ENCODE measurements around the gene ITIH4. TPM values are rescaled to one million over a fixed set of nuclear protein-coding genes. Genes with fewer than 3 reads are reported as not detected.

Gene ITIH4
- total and polyA plus RNA-seq, 2 of the 13 experiments (the other 11 are each of a cell fraction or from before 2014, with no cell fraction given) = 2.7 to 5.3 TPM

DNA sequence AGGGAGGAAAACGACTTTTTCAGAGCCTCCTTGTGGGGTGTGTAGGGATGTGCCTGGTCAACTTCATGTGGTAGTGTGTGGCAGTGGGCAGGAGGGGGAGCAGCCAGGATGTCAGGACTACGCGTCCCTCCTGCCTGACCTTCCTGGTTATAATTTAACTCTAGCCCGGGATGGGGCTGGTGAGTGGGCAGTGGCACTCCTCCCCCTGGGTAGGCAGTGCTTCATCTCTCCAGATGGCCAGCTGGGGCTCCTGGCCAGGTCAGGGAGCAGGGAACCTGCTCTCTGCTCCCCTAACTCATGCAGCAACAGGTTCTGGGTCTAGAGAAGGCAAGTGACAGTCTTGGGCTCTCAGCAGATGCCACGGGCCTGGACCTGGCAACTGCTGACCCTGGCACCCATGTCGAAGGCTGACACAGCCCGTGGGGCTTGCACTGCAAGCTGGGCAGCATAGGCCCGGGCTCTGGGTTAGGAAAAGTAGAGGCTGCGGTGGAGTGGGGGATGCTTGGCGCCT is 2.6 kb downstream of the ITIH4 start (continued):
- TF ChIP-seq, protein P1, sequence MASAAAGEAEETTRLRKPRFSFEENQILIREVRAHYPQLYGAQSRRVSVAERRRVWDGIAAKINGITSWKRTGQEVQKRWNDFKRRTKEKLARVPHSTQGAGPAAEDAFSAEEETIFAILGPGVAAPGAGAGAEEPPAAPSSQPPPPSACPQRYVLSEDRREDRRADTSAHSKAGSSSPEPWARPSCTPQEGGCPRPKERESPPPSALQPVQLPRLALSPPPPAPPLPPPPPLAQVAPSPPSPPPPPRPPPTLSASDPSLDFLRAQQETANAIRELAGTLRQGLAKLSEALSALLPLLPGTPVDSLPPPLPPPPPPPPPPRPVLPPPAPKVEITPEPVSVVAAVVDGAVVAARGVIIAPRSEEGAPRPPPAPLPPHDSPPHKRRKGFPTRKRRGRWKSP (CRISPR knock-in tag; IDR thresholded peaks at IDR 0.05) = no peak
- TF ChIP-seq SMYD3 (CRISPR knock-in tag; IDR thresholded peaks at IDR 0.05) (no peak), SMARCC2 (IDR thresholded peaks at IDR 0.05) (no peak), ZKSCAN1 (IDR thresholded peaks at IDR 0.05; ENCODE audit: low read length) (no peak), ZBTB38 (CRISPR knock-in tag; IDR thresholded peaks at IDR 0.05) (no peak), NFYB (CRISPR knock-in tag; IDR thresholded peaks at IDR 0.05) (no peak), ZNF543 (CRISPR knock-in tag; IDR thresholded peaks at IDR 0.05) (no peak), TSC22D2 (CRISPR knock-in tag; IDR thresholded peaks at IDR 0.05; ENCODE audit: borderline replicate concordance) (no peak), BRCA1 (CRISPR knock-in tag; IDR thresholded peaks at IDR 0.05) (no peak), ZBTB40 (IDR thresholded peaks at IDR 0.05) (no peak), ZBTB40 (CRISPR knock-in tag; IDR thresholded peaks at IDR 0.05) (no peak), ZNF598 (CRISPR knock-in tag; IDR thresholded peaks at IDR 0.05; ENCODE audit: borderline replicate concordance) (no peak), ARID3A (IDR thresholded peaks at IDR 0.05; ENCODE audit: low read depth, low read length) (no peak)
- TF ChIP-seq, protein P2, sequence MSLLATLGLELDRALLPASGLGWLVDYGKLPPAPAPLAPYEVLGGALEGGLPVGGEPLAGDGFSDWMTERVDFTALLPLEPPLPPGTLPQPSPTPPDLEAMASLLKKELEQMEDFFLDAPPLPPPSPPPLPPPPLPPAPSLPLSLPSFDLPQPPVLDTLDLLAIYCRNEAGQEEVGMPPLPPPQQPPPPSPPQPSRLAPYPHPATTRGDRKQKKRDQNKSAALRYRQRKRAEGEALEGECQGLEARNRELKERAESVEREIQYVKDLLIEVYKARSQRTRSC (CRISPR knock-in tag; IDR thresholded peaks at IDR 0.05; ENCODE audit: low read depth) = no peak
- TF ChIP-seq, protein P3, sequence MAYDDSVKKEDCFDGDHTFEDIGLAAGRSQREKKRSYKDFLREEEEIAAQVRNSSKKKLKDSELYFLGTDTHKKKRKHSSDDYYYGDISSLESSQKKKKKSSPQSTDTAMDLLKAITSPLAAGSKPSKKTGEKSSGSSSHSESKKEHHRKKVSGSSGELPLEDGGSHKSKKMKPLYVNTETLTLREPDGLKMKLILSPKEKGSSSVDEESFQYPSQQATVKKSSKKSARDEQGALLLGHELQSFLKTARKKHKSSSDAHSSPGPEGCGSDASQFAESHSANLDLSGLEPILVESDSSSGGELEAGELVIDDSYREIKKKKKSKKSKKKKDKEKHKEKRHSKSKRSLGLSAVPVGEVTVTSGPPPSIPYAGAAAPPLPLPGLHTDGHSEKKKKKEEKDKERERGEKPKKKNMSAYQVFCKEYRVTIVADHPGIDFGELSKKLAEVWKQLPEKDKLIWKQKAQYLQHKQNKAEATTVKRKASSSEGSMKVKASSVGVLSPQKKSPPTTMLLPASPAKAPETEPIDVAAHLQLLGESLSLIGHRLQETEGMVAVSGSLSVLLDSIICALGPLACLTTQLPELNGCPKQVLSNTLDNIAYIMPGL (CRISPR knock-in tag; IDR thresholded peaks at IDR 0.05; ENCODE audit: borderline replicate concordance in 1 of 2, low read depth in 1 of 2) = peak; percentile 33 to 56; a peak in 1 of 4 replicates

Measured in HepG2 (cell line).